Choroid plexus epithelial cell (primary cell): ENCODE results near the gene OPTN.
A peak's percentile ranks its signal among the peaks of the same experiment; 100 is the strongest.

ENCODE experiments used
- DNase-seq: peaks from one replicate; pipeline ENCODE4 v3.0.0-alpha.2; 2010; ENCODE audit warnings: low read depth
- H3K4me3 ChIP-seq: 2 replicates; pipeline ENCODE4 v1.5.1; 2011; ENCODE audit warnings: low read depth, mild to moderate bottlenecking, control low read depth, low read length, moderate library complexity
- TF ChIP-seq, protein P1 (sequence below): conservative IDR thresholded peaks from 2 replicates; pipeline ENCODE4 v1.5.1; 2011; ENCODE audit warnings: low read depth, mild to moderate bottlenecking, control low read depth, inconsistent platforms, low read length, moderate library complexity

OPTN gene

GRCh38 chr10:13120786-13121499 lies 21.0 kb downstream of the OPTN start:
- no peak overlapping the region for H3K4me3 ChIP-seq
- TF ChIP-seq, protein P1, sequence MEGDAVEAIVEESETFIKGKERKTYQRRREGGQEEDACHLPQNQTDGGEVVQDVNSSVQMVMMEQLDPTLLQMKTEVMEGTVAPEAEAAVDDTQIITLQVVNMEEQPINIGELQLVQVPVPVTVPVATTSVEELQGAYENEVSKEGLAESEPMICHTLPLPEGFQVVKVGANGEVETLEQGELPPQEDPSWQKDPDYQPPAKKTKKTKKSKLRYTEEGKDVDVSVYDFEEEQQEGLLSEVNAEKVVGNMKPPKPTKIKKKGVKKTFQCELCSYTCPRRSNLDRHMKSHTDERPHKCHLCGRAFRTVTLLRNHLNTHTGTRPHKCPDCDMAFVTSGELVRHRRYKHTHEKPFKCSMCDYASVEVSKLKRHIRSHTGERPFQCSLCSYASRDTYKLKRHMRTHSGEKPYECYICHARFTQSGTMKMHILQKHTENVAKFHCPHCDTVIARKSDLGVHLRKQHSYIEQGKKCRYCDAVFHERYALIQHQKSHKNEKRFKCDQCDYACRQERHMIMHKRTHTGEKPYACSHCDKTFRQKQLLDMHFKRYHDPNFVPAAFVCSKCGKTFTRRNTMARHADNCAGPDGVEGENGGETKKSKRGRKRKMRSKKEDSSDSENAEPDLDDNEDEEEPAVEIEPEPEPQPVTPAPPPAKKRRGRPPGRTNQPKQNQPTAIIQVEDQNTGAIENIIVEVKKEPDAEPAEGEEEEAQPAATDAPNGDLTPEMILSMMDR: no peak
- DNase-seq: no peak

- no peak overlapping the region for H3K4me3 ChIP-seq
- DNase-seq: no peak
- TF ChIP-seq, protein P1: no peak
Measured at GRCh38 chr10:13121500-13121854, 21.5 kb downstream of the OPTN start.

DNA sequence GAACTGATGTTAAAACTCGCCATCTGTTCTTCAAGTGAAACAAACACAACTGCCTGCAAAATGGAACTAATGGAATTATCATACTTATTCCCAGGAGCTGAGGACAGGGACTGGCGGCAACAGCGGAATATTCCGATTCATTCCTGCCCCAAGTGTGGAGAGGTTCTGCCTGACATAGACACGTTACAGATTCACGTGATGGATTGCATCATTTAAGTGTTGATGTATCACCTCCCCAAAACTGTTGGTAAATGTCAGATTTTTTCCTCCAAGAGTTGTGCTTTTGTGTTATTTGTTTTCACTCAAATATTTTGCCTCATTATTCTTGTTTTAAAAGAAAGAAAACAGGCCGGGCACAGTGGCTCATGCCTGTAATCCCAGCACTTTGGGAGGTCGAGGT lies 36.7 kb downstream of the OPTN start:
- TF ChIP-seq, protein P1: no peak
- DNase-seq: no peak
- no peak overlapping the region for H3K4me3 ChIP-seq

- TF ChIP-seq, protein P1: no peak
- no peak for DNase-seq
- H3K4me3 ChIP-seq: no peak overlapping the region
Measured at GRCh38 chr10:13139150-13139549, 39.2 kb downstream of the OPTN start.

DNA sequence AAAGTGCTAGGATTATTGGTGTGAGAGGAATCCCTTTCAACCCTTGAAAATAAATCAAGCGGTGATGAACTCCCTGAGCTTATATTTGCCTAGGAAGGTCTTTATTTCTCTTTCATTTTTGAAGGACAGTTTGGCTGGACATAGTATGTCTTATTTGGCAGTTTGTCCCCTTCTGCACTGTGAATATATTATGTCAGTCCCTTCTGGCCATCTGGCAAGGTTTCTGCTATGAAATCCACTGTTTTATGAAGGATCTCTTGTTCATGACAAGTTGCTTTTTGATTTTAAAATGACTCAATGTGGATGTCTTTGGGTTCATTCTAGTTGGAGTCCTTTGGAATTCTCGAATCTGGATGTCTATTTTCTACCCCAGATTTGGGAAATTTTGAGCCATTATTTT lies 39.7 kb downstream of the OPTN start:
- no peak for DNase-seq
- TF ChIP-seq, protein P1: no peak
- no peak overlapping the region for H3K4me3 ChIP-seq

GRCh38 chr10:13140627-13141190 lies 40.7 kb downstream of the OPTN start:
- TF ChIP-seq, protein P1: no peak
- no peak overlapping the region for H3K4me3 ChIP-seq
- no peak for DNase-seq

- DNase-seq: peak; percentile 45
- no peak overlapping the region for H3K4me3 ChIP-seq
- TF ChIP-seq, protein P1: no peak
Measured at GRCh38 chr10:13143766-13144165, 43.8 kb downstream of the OPTN start.
